Activated CD4-positive, alpha-beta T cell treated with anti-CD3 and anti-CD28 coated beads, Interleukin-2, amount 50 U/mL, for 48 hours (primary cell): ENCODE data around the gene CACNG7.
A peak's percentile ranks its signal among the peaks of the same experiment; 100 is the strongest.

ENCODE experiments used
- DNase-seq, 2 experiments: peaks; one replicate each; pipeline ENCODE4 v3.0.0-alpha.2; 2020

CACNG7 gene

DNA sequence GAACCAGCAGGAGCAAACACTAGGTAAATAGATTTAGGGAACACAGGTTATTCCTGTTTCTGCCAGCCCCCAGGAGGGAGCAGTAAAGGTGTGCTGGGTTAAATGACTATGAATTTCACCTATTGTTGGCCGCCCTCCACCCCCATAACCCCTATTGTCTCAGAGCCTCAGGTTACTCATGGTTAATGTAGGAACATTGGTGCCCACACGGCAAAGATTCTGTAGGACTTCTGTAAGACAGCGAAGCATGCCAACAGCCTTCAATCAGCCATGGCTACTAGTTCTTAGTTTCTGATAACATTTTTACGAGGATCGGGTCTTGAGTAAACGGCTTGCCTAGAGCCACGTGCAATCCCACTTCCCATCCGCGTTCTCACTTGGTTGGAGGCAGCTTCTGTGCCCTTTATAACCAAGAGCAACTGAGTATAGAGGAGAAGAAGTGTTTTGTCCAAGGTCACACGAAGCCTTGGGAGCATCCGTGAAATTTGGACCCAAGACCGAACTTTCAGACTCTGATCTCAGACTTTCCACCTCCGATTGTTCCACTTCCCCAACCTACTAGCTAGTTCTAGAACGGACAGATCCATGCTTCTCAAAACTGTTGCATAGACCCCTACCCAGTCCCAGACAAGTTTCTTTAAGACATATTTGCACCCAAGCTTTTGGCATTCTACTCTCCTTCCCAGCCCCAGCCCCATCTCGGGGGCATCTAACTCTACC is 48.5 kb downstream of the CACNG7 start:
- no peak for DNase-seq

DNA sequence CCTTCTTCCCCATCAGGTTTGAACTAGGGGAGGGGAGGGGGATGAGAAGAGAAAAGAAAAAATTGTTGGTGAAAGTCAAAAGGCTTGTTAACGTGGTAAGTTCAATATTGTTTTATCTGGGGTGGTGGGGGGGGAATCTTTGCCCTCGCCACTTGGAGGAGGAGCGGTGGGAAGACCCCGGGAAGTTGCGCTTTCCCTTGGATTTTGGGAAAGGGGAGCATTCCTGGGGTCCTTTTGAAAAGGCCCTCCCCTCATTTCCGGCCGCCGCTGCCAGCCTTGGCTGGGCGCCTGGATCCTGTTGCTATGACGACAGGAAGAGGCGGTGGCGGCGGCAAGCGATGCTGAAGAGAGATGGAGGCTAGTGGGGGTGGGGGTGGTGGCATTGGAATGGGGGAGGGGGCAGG is 49.1 kb downstream of the CACNG7 start:
- DNase-seq: no peak

DNA sequence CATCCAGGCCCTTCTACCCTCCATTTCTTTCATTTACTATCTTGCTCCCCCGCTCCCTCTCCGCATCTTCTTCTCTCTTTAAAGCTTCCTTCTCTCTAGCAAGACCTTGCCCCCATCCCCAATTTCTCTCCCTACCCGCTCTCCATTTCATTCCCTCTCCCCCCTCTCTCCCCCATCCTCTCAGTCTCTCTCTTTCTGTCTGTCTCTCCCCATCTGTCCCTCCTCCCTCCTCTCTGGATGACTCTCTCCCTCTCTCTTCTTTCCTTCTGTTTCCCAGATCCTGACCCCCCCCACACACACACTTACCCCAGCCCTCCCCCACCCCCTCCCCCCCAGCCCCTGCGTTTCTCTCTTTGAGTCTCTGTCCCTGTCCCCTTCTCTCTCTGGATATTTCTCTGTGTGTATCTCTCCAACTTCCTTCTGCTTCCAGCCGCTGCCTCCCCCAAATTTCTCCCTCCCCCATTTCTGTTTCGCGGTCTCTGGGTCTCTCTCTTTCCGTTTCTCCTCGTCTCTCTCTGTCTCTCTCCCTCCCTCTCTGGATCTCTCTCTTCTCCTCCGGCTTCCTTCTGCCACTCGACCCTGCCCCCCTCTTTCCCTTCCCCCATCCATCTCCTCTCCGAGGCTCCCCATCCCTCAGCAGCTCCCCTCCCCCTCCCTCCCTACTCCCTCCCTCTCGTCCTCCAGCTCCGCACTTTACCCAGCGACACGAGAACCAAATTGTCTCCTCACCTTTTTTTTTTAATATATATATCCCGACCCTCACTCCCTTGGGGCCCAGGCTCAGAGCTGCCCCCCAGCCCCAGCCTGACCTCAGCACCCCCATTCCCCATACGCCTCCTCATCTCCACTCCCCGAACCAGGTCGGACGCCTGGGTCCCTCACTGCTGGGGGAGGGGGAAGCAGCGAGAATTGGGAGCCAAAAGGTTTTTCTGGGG is 50.0 kb downstream of the CACNG7 start:
- no peak for DNase-seq

- no peak for DNase-seq
Measured at GRCh38 chr19:53960187-53960586, 51.1 kb downstream of the CACNG7 start.

- DNase-seq: no peak
Measured at GRCh38 chr19:53960886-53961285, 51.8 kb downstream of the CACNG7 start.

GRCh38 chr19:53961523-53962356 is 52.7 kb downstream of the CACNG7 start:
- DNase-seq: no peak

DNA sequence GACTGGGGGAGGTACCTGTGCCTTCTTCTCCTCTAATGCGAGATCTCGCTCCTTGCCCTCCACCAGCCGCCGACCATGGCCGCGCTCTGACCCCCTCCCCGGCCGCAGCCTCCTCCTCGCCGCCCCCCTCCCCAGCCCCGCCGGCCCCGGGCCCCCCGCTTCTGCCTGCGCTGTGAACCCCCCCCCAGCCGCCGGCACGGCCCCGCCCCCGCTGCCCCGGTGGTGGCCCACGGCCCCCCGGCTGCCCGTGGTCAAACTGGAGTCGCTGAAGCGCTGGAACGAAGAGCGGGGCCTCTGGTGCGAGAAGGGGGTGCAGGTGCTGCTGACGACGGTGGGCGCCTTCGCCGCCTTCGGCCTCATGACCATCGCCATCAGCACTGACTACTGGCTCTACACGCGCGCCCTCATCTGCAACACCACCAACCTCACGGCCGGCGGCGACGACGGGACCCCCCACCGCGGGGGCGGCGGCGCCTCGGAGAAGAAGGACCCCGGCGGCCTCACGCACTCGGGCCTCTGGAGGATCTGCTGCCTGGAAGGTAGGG is 53.9 kb downstream of the CACNG7 start, which contains the start of gene CACNG8:
Gene CACNG8 (plus strand): TSS at position 51 of the 545 bp plus-strand sequence.
- DNase-seq: no peak

DNA sequence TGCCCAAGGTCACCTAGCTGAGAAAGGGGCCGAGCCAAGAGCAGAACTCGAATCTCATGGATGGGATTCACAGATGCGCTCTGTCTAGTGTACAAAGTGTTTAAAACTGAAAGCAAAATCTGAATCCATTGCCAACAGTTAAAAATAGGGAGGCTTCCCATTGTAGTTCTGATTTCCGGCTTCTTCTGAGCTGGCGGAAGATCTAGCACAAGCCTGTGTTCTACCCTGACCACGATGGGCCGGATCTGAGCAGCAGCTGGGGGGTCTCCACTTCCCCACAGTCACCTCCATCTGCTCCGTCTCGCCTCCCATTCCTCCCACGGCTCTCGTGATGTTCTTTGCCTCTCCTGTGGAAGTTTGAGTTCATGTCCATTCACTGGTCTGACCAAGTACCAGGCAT is 56.0 kb downstream of the CACNG7 start:
- no peak for DNase-seq

- no peak for DNase-seq
Measured at GRCh38 chr19:53966931-53967330, 57.9 kb downstream of the CACNG7 start.

DNA sequence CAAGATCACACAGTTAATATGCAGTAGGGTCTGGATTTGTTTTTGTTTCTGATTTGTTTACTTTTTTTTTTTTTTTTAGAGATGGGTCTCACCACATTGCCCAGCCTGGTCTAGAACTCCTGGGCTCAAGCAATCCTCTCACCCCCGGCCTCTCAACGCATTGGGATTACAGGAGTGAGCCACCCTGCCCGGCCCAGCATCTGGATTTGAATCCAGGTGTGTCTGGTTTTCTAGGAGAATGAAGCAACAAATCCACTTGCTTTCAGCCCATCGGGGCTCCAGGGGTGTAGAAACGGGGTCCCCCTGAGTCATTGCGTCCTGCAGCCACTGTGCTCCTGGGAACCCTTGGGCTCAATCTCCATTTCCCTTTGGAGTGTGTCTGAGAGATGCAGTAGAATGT is 60.3 kb downstream of the CACNG7 start:
- DNase-seq: no peak

DNA sequence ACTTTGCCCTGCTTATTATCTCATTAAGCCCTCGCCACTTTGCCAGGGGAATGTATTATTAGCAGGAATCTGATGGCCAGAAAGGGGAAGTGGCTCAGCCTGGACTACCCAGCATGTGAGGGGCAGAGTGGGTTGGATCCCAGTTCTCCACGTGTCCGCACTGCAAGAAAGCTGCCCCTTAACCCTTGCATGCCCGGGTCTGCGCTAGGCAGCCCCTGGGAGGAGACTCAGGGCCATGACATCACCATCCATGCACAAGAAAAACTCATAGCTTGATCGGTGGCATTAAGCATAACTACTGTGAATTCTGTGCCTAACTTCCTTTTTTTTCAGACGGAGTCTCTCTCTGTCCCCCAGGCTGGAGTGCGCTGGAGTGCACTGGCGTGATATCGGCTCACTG is 62.6 kb downstream of the CACNG7 start:
- DNase-seq: no peak

DNA sequence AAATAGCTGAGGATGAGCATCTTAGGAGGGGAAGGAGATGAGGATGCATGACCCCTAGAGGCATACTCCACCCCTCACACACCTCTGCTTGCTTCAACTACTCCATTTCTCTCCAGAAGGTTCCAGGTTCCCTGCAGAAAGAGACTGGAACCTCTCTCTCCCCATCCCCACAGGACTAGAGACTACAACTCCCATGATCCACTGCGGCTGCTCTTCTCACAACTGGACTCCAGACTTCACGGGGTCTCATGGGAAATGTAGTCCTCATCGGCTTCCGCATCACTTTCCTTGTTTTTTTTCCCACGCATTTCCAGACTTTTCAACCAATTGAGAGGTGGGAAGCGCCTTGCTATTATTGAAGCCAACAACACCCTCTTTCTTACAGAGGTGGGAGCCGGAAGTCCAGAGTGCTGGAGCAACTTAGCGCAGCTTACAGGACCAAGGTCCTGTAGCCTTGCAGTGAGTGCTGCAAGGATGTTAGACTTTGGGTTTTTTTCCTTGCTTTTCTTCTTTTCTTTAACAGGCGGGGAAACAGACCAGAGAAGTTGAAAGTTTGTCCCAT is 68.4 kb downstream of the CACNG7 start:
- DNase-seq: peak; percentile 53 to 64

DNA sequence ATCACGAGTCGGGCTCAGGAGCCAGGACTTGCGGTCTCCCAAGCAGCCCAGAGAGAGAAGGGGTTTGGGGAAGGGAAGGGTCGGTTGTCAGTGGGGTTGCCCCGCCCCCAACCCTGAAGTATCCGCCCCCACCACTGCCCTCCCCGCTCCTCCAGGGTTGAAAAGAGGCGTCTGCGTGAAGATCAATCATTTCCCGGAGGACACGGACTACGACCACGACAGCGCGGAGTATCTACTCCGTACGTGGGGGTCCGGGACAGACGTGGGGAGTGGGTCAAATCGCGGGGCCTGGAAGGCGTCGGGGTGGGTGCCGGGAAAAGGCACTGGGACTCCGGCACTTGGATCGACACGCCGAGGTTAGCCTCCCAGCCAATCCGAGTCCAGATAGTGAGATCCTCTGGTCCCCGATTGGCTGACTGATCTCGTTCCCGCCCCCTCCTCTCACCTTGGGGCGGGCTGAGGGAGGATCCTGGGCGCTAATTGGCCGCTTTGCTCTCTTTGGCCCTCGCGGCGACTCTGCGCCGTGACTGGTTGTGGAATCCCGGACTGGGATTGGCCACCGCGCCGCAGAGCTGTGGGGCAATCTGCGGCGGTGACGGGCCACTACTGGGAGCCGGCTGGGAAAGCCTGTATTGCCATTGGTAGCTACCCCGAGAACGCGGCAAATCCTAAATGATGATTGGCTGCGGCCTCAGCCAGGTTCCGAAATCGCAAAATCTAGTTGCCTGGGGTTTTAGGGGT is 69.1 kb downstream of the CACNG7 start:
- peak in 1 of 2 experiments; percentile 26 for DNase-seq

GRCh38 chr19:53978975-53979801 is 70.1 kb downstream of the CACNG7 start:
- DNase-seq: no peak

GRCh38 chr19:53980539-53981375 is 71.7 kb downstream of the CACNG7 start:
- no peak for DNase-seq

DNA sequence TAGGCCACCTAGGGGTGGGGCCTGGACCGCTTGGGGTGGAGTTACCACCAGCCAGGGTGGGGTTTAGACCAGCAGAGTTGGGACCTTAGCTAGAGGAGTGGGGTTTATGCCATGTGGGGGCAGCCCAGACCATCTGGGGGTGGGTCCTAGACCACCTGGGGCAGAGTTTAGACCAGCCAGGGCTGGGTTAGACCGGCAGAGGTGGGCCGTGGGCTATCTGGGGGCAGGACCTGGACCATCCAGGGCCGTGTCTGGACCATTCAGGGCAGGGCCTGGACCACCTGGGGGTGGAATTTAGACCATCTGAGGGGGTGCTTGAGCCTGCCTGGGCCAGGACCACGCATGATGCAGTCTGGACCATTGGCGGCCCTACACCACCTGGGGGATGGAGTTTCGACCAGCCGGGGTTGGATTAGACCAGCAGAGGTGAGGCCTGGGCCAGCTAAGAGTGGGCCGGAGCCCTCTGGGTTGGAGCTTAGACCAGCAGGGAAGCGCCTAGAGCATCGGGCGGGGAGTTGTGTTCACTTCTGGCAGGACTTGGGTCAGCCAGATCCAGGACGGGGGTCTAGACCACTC is 72.4 kb downstream of the CACNG7 start:
- DNase-seq: no peak

GRCh38 chr19:53982001-53982451 is 72.9 kb downstream of the CACNG7 start:
- no peak for DNase-seq

- DNase-seq: no peak
Measured at GRCh38 chr19:53982611-53983010, 73.5 kb downstream of the CACNG7 start.
